Frontal cortex (tissue), 4 donors: ENCODE data around the gene BAZ1A. TPM values are rescaled to one million over a fixed set of nuclear protein-coding genes. Genes with fewer than 3 reads are reported as not detected.
"Not testable (repeated sequence)": the region's sequence is repeated elsewhere in the genome, so short reads cannot be mapped to it uniquely, and the experiment has no call there.

Experiments
- DNase-seq, 2 donors: peaks; one replicate each; pipeline ENCODE4 v3.0.0; 2012; ENCODE audit warnings: low spot score in 2 of 2
- FAIRE-seq: peaks from 2 replicates; lab custom pipeline; 2012; peaks lifted over from hg19 to GRCh38; lab: Jason Lieb, UNC
- total RNA-seq: library from RNA; depleted of rRNA; stranded (reverse); fragments of >200 nt; gene quantifications from one replicate; pipeline ENCODE4 v1.2.3, GENCODE V29; 2014
- donor health status: control.
- donor health status: control.
- donor health status: control.

BAZ1A gene
- total RNA-seq, 1 donor from 2014 or later, result 18.3 TPM

DNA sequence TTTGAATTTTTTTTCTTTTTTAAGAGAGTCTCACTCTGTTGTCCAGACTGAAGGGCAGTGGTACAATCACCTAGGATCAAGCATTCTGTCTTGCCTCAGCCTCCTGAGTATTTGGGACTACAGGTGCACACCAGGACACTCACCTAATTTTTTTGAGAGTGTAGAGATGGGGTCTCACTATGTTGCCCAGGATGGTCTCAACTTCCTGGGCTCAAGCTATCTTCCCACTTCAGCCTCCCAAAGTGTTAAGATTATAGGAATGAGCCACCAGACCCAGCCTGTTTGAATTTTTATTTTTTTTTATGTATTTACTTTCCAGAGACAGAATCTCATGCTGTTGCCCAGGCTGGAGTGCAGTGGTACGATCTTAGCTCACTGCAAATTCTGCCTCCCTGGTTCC is 11.3 kb downstream of the BAZ1A start:
- DNase-seq (no peak), FAIRE-seq (no peak)

DNA sequence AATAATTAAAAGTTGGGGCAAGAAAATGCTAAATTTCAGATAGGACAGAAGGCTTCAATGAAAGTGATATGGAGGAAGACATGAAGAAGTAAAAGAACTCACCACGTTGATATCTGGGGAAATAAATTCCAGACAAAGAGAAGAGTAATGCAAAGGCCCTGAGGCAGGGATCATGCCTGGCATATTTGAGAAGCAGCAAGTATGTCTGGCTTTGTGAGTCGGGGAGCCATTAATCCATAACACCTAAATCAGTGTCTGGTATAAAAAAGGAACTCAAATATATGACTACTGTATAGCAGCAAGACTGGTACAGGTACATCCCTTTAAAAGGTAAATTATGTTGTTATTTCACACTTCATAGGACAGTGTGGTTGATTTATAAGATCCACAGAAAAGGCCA is 16.4 kb downstream of the BAZ1A start:
- DNase-seq (no peak), FAIRE-seq (no peak)

DNA sequence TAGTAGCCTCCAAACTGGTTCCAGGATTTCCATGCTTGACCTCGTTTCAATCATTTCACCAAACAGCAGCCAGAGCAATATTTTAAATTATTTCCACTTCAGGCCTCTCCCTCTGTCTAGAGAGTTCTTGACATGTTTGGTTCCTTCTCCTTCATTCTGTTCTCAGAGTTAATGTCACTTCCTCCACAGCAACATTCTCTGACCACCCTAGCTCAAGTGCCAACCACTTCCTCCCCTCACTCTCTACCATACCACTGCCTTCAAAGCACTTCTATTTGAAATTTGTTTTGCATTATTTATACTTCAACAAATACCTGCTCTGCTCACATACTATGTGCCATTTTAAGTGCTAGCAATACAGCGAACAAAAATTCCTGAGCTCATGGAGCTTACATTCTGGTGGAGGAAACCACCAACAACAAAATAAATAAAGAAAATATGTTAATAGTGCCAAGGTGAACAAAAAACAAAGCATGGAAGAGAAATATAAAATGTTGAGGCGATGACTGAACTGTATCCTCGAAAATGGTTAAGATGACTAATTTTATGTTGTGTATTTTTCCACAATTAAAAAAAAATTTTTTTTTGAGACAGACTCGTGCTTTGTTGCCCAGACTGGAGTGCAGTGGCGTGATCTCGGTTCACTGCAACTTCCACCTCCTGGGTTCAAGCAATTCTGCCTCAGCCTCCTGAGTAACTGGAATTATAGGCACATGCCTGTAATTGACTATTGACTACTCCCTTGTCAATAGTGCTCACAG is 17.3 kb downstream of the BAZ1A start:
- no peak for DNase-seq
- no peak for FAIRE-seq

DNA sequence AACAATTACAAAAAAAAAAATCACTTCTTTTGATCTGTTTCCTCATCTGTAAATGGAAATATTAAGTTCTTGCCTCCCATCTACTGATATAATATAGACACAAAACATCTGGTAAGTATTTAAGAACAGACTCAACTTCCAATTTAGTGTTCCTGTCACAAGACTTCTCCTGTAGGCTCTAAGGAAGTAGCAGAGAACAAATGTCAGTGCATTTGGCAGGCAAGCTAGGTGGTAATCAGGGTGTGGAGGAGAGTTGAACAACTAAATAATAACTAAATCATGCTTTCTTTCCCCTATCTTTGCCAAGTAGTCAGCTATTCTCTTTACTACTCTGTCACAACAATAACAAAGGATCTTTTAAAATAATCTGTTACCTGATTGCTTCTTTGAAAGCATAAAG is 22.1 kb downstream of the BAZ1A start:
- no peak for FAIRE-seq
- no peak for DNase-seq

DNA sequence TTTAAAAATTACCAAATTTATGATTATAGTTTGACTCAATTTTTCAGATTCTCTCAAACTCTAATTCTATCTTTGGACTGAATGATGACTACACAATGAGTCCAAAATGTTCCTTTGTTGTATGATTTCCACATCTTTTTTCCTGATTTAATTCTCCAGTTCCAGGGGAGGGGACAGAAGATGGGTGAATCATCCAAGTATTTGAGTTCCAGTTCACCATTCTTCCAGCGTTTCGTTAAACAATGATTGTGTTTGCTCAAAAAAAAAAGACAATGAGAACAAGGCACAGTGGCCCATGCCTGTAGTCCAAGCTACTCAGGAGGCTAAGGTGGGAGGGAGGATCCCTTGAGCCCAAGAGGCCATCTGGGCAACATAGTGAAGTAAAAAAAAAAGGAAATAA is 23.8 kb downstream of the BAZ1A start:
- FAIRE-seq, result no peak
- no peak for DNase-seq

DNA sequence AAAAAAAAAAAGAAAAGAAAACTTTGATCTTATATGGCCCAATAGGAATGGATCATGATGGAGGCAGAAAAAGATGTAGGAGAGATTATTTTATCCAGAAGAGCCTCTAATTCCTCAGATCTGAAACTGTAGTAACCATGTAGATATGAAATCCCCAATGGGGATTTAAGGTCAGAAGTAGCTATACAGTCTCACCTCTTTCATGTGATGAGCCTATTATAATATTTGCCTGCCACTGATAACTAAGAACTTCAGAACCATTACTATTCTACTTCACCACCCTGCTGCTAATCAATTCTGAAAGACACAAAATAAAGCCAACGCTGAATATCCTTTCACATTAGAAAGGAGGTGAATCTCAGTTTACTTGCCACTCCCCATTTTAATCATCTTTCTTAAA is 29.3 kb downstream of the BAZ1A start:
- DNase-seq (no peak), FAIRE-seq (no peak)

DNA sequence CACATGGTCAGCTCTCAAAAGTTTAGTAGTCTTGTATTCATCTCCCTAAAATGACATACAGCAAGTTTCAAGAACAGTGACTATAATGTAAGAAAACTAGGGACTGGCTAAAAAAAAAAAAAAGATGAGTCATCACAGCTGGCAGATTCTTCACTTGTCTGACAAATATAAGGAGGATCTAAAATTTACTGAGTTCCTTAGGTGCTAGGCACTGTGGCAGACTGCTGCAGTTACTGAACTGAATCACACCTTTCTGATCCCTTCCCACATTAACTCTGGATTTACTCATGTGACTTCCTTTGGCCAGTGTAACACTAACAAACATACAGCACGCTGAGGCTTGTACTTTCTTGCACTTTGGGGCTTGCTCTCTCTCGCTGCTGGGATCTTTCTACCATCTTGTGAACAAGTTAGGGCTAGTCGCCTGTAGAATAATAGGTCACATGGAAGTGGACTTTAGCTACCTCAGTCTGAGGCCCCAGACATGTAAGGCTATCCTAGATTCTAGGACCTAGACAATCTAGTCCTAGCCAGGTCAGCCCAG is 32.1 kb downstream of the BAZ1A start:
- no peak for FAIRE-seq

DNA sequence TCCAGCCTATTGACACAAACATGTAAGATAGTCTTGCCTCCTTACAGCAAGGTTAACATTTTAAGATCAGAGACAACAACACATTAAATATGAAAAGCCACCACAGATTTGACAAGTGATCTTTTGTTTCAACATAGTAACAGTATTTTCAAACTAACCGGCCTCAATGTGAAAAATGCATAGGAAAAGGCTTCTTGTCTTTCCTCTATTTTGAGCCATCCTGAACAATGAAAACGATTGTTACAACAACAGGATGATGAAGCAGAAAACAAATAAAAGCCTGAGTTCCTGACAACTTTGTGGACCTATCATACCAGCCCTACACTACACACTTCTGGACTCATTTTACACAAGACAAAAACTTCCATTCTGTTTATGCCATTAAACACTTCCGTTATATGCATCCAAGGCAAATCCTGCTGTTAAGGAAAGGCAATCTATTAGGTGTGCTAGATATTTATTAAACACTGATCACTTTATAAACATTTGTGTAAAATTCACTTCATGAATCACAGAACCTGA is 37.3 kb downstream of the BAZ1A start:
- FAIRE-seq, result peak; percentile 6
- DNase-seq, result no peak

More for the DNA sequence above, 32.1 kb downstream of the BAZ1A start:
- peak in 1 of 2 donors; percentile 47 for DNase-seq

DNA sequence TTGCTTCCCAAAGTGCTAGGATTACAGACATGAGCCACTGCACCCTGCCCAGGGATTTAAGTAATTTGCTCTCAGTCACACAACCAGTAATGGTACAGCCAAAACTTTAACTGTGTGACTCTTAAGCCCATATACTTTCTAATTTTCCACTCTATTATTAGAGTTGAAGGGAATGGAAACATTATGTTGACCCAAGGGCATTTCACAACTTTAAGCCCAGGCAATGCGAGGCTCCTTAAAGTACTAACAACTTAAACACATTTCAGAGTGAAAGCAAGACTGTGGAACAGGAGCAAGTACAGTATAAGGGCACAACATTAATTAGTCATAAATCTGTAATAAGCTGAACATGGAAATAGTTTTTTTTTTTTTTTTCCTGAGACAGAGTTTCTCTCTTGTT is 39.8 kb downstream of the BAZ1A start:
- no peak for FAIRE-seq
- no peak for DNase-seq

DNA sequence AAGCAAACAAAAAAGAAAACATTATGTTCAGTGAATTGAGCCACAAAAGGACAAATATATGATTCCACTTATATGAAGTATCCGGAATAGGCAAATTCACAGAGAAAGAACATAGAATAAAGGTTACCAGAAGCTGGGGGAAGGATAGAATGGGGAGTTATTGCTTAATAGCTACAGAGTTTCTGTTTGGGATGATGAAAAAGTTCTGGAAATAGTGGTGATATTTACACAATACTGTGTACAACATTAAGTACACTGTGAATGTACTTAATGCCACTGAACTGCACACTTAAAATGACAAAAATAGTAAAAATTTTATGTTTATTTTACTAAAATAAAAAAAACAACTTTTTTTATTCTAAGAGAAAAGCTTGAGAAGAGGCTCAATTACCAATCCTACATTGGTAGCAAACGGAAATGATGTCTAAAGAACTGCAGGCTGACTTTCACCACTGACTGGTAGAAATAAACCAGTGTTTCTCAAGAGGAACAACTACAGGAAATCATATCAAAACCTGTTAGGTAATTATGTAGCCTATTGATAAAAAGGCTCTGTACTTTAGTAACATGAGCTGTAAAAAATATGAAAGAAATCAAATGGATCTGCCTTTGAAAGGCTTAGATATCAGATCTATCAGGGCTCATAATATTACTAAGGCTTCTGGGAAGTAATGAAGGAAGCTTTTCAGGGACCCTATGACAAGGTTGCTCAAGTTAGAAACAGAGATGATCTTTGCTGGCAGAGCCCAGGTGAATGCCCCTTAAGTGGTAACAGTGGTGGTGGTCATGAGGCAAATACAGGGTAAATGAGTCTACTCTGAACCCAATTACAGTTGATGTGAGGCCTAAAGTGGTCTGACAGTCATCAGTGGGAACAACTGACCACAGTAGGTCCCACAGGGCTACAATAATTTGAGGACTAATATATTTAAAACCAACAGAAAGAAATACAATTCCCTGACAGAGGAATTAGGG is 41.3 kb downstream of the BAZ1A start:
- FAIRE-seq (no peak), DNase-seq (no peak)

DNA sequence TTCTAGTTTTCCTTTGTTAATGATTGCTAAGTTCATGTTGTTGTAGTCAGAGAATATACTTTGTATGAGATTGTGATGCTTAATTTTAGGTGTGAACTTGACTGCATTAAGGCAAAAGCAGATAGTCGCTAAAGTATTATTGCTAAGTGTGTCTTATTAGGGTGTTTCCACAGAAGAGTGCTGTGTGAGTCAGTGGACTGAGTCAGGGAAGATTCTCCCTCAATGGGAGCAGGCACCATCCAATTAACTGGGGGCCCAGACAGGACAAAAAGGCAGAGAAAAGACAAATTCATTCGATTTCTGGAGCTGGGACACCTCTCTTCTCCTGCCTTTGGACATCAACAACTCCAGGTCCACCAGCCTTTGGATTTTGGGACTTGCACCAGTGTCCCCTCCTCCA is 48.5 kb downstream of the BAZ1A start:
- DNase-seq, result no peak

DNA sequence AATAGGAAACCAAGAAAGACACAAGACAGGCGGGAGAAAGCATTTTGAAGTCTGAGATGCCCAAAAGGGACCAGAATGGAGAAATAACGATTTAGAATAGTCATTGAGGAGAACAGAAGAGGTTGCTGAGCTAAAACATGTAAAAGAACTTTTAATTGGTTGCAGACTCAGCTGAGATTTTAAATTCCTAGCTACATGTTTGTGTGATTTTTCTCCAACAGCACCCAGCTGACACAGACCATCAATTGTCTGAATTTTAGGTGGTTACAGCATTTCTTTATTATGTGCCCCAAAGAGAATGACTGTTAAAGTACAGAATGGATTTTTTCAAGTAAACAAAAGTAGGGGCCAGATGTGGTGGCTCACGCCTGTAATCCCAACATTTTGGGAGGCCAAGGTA is 50.3 kb downstream of the BAZ1A start:
- FAIRE-seq, result no peak
- no peak for DNase-seq

More for the DNA sequence above, 48.5 kb downstream of the BAZ1A start:
- FAIRE-seq, result no peak

DNA sequence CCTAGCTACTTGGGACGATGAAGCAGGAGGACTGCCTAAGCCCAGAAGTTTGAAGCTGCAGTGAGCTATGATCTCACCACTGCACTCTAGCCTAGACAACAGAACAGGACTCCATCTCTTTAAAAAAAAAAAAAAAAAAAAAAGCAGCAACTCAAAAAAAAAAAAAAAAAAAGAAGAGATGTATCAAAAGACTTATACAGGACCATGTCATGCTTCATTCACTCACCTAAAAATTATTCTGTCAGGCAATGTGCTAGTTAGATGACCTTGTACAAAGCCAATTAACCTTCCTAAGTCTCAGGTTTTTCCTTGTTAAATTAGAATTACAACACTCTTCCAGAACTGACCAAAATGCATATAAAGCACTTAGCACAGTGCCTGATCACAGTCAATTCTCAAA is 50.9 kb downstream of the BAZ1A start:
- FAIRE-seq (no peak), DNase-seq (no peak)

DNA sequence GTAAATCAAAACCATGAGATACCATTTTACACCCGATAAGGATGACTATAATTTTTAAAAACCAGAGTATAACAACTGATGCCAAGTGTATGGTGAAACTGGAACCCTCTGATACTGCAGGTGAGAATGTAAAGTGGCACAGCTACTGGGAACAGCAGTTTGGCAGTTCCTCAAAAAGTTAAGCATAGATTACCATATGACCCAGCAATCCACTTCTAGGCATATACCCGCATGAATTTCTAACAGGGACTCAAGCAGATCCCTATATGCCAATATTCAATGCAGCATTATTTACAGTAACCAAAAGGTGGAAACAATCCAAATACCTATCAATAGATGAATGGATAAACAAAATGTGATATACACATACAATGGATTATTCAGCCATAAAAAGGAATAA is 57.4 kb downstream of the BAZ1A start:
- no peak for DNase-seq
- no peak for FAIRE-seq

DNA sequence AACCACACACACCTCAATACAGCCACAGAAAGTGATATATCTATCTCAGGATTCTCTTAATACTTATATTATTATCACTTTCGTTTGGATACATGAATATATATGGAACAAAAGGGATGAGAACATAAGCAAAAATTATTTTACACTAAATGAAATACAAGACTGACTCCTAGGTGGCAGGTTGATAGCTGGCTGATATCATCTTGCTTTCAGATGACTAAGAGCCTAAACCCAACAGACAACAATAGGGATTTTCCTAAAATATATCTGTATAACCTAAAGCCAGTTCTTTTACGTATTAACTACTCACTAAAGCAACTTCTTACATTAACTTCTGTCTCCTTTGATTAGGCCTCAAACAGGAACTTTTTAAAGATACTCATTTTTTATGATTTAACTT is 65.1 kb downstream of the BAZ1A start:
- DNase-seq (no peak), FAIRE-seq (no peak)

DNA sequence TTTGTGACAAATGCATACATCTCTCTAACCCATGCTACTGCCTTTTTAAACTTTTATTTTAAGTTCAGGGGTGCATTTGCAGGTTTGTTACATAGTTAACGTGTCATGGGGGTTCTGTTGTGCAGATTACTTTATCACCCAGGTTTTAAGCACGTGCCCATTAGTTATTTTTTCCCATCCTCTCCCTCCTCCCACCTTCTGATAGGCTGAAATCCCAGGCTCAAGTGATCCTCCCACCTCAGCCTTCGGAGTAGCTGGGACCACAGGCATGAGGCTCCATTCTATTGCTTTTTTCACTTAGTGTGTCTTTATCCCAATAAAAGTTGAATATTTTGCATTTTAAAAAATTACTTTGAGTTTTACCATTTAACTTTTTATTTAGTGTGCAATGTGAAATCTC is 68.9 kb downstream of the BAZ1A start:
- DNase-seq (no peak), FAIRE-seq (no peak)

DNA sequence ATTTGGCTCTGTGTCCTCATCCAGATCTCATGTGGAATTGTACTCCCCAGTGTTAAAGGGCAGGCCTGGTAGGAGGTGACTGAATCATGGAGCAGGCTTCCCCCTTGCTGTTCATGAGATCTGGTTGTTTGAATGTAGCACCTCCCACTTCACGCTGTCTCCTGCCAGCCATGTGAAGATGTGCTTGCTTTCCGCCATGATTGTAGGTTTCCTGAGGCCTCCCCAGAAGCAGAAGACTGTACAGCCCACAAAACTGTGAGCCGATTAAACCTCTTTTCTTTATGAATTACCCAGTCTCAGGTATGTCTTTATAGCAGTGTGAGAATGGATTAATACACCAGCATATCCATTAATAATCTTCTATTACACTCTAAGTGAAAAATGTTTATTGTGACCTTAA is 70.2 kb downstream of the BAZ1A start:
- DNase-seq (no peak), FAIRE-seq (no peak)

DNA sequence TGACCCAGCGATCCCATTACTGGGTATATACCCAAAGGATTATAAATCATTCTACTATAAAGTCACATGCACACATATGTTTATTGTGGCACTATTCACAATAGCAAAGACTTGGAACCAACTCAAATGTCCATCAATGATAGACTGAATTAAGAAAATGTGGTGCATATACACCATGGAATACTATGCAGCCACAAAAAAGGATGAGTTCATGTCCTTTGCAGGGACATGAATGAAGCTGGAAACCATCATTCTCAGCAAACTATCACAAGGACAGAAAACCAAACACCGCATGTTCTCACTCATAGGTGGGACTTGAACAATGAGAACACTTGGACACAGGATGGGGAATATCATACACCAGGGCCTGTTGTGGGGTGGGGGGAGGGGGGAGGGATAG is 76.3 kb downstream of the BAZ1A start:
- DNase-seq, FAIRE-seq: not testable (repeated sequence)

DNA sequence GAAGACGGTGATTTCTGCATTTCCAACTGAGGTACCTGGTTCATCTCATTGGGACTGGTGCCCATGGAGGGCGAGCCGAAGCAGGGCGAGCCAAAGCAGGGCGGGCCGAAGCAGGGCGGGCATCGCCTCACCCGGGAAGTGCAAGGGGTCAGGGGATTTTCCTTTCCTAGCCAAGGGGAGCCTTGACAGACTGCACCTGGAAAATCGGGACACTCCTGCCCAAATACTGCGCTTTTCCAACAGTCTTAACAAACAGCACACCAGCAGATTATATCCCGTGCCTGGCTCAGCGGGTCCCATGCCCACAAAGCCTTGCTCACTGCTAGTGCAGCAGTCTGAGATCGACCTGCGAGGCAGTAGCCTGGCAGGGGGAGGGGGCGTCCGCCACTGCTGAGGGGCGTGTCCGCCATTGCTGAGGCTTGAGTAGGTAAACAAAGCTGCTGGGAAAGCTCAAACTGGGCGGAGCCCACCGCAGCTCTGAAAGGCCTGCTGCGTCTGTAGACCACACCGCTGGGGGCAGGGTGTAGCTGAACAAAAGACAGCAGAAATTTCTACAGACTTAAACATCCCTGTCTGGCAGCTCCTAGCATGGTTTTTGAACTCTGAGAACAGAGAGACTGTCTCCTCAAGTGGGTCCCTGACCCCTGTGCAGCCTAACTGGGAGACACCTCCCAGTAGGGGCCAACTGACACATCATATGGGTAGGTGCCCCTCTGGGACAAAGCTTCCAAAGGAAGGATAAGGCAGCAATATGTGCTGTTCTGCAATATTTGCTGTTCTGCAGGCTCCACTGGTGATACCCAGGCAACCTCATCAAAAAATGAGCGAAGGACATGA is 77.2 kb downstream of the BAZ1A start:
- FAIRE-seq (no peak), DNase-seq (no peak)

DNA sequence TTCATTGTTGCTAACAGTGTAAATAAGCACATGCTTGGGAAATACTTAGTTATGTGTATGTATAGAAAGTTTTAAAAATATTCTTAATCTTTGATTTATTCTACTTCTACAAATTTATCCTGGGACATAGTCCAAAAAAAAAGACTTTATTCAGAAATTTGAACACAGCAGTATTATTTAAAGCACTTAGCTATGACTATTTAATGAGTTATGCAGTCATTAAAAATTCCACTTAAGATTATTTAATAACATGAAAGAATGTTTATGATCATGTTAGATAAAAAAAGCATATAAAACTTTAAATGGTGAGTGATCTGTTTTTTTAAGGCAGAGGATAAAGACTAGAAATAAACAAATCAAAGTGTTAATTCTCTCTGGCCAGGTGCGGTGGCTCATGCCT is 78.3 kb downstream of the BAZ1A start:
- DNase-seq (no peak), FAIRE-seq (no peak)
